Neural progenitor cell (in vitro differentiated cells): Measurements from ENCODE around the gene INMT. TPM values are rescaled to one million over a fixed set of nuclear protein-coding genes. Genes with fewer than 3 reads are reported as not detected.
A peak's percentile ranks its signal among the peaks of the same experiment; 100 is the strongest.

Experiments
- DNase-seq: peaks from one replicate; pipeline ENCODE4 v3.0.0-alpha.2; 2016; ENCODE audit warnings: low spot score
- H2AFZ ChIP-seq: fragments of 200-600 bp; sonication (generic); replicated peaks from 2 replicates; pipeline ENCODE4 v1.6.1; 2016; ENCODE audit warnings: antibody characterized with exemption
- H3F3A ChIP-seq: fragments of 200-600 bp; sonication (generic); 2 replicates; pipeline ENCODE4 v1.6.1; 2016; ENCODE audit warnings: antibody characterized with exemption, low read depth
- H3K27ac ChIP-seq: fragments of 200-600 bp; sonication (generic); 2 replicates; pipeline ENCODE4 v1.5.1; 2016; ENCODE audit warnings: mild to moderate bottlenecking
- H3K27me3 ChIP-seq: fragments of 200-600 bp; sonication (generic); 2 replicates; pipeline ENCODE4 v1.6.1; 2016; ENCODE audit warnings: mild to moderate bottlenecking, moderate library complexity
- H3K36me3 ChIP-seq: fragments of 200-600 bp; sonication (generic); 2 replicates; pipeline ENCODE4 v1.5.1; 2016
- H3K4me1 ChIP-seq: fragments of 200-600 bp; sonication (generic); 2 replicates; pipeline ENCODE4 v1.6.1; 2016; ENCODE audit warnings: mixed run types
- H3K4me2 ChIP-seq: fragments of 200-600 bp; sonication (generic); 2 replicates; pipeline ENCODE4 v1.6.1; 2016
- H3K4me3 ChIP-seq: fragments of 200-600 bp; sonication (generic); 2 replicates; pipeline ENCODE4 v1.5.1; 2016
- H3K79me2 ChIP-seq: fragments of 200-600 bp; sonication (generic); 2 replicates; pipeline ENCODE4 v1.6.1; 2016; ENCODE audit warnings: low read depth
- H3K9ac ChIP-seq: fragments of 200-600 bp; sonication (generic); 2 replicates; pipeline ENCODE4 v1.6.1; 2016
- H3K9me3 ChIP-seq: fragments of 200-600 bp; sonication (generic); 2 replicates; pipeline ENCODE4 v1.5.1; 2016; ENCODE audit warnings: low read depth
- H4K20me1 ChIP-seq: fragments of 200-600 bp; sonication (generic); 2 replicates; pipeline ENCODE4 v1.6.1; 2016; ENCODE audit warnings: low read depth
- H3K27ac Mint-ChIP-seq: 3 replicates; pipeline ENCODE4 v1.8.0; 2021; ENCODE audit warnings: mixed read lengths
- H3K27me3 Mint-ChIP-seq: 2 replicates; pipeline ENCODE4 v1.8.0; 2022; ENCODE audit warnings: low read depth, mild to moderate bottlenecking, inconsistent platforms, moderate library complexity, mixed read lengths; ENCODE audit not compliant: insufficient read depth
- H3K36me3 Mint-ChIP-seq: 3 replicates; pipeline ENCODE4 v1.8.0; 2021; ENCODE audit warnings: mixed read lengths
- H3K4me1 Mint-ChIP-seq: 3 replicates; pipeline ENCODE4 v1.8.0; 2021; ENCODE audit warnings: mixed read lengths
- H3K4me3 Mint-ChIP-seq: 3 replicates; pipeline ENCODE4 v1.8.0; 2021; ENCODE audit warnings: mild to moderate bottlenecking, moderate library complexity, mixed read lengths
- H3K9me3 Mint-ChIP-seq: 3 replicates; pipeline ENCODE4 v1.8.0; 2020; ENCODE audit warnings: mixed read lengths
- EZH2 ChIP-seq: fragments of 200-600 bp; sonication (generic); IDR thresholded peaks from 2 replicates; pipeline ENCODE4 v1.6.1; 2017; ENCODE audit warnings: antibody characterized with exemption, mild to moderate bottlenecking, moderate library complexity
- EZH2phosphoT487 ChIP-seq: fragments of 200-600 bp; sonication (generic); IDR thresholded peaks from 2 replicates; pipeline ENCODE4 v1.6.1; 2017; ENCODE audit warnings: antibody characterized with exemption
- total RNA-seq: library from RNA; depleted of rRNA; stranded (reverse); fragments of >200 nt; gene quantifications from 2 replicates; pipeline ENCODE4 v1.2.3, GENCODE V29; 2015; ENCODE audit warnings: low replicate concordance
- TF ChIP-seq, protein P1 (sequence below): fragments of 200-600 bp; sonication (generic); IDR thresholded peaks from 2 replicates; pipeline ENCODE4 v1.5.1; 2017; ENCODE audit warnings: antibody characterized with exemption, mild to moderate bottlenecking

The INMT gene
- total RNA-seq, 1 donor from 2014 or later = 5.0 TPM

DNA sequence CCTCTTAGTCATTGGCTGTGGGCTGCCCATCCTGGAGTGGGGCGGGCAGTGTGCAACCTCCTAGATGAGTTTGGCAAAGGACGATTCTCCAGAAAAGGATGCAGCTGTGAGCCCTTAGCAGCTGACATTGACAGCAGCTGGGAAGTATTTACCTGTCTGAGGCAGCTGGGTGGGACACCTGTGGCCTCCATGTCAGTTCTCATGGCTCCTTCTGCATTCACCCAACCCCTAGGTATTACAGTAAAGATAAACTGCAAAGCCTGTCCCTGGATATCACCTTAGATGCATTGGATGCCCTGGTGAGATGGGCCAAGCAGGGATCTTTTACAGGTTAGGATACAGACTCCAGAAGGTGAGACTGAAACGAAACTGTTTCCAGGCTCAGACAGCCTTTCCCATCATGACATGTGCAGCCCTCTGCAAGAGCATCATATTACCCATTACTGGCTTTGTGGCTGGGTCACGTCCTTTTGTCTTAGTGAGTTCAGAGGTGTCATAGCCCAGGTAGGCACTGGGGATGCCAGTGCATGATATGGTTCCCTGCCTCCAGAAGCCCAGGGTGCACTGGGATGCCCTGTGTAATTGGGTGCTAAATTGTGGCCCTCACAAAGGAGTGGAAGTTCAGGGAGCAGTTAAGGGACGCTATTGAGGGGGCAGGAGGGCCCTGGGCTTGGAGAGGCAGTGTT lies 48.2 kb downstream of the INMT start:
- H3K4me2 ChIP-seq = no peak overlapping the region
- Mint-ChIP-seq H3K4me3 (no peak overlapping the region), H3K4me1 (peaks cover 6% of the 10 kb centered on the region)

GRCh38 chr7:30800785-30801252 lies 48.9 kb downstream of the INMT start:
- H3K36me3 Mint-ChIP-seq = peaks cover 3% of the 10 kb centered on the region
- H3K27ac ChIP-seq = no peak overlapping the region
- H2AFZ ChIP-seq = no peak overlapping the region
- H3K27me3 Mint-ChIP-seq = peaks cover 3% of the 10 kb centered on the region
- no peaks in the 10 kb centered on the region for H3K79me2 ChIP-seq
- no peak for TF ChIP-seq EZH2
- TF ChIP-seq, protein P1, sequence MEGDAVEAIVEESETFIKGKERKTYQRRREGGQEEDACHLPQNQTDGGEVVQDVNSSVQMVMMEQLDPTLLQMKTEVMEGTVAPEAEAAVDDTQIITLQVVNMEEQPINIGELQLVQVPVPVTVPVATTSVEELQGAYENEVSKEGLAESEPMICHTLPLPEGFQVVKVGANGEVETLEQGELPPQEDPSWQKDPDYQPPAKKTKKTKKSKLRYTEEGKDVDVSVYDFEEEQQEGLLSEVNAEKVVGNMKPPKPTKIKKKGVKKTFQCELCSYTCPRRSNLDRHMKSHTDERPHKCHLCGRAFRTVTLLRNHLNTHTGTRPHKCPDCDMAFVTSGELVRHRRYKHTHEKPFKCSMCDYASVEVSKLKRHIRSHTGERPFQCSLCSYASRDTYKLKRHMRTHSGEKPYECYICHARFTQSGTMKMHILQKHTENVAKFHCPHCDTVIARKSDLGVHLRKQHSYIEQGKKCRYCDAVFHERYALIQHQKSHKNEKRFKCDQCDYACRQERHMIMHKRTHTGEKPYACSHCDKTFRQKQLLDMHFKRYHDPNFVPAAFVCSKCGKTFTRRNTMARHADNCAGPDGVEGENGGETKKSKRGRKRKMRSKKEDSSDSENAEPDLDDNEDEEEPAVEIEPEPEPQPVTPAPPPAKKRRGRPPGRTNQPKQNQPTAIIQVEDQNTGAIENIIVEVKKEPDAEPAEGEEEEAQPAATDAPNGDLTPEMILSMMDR = peak; percentile 83
- no peak for TF ChIP-seq EZH2phosphoT487
- no peaks in the 10 kb centered on the region for H3K9me3 ChIP-seq
- H3K36me3 ChIP-seq = no peaks in the 10 kb centered on the region
- no peak overlapping the region for H3K4me3 Mint-ChIP-seq
- no peak overlapping the region for H3K27ac Mint-ChIP-seq
- peaks cover 6% of the 10 kb centered on the region for H3K4me1 Mint-ChIP-seq
- H3K9ac ChIP-seq = no peak overlapping the region
- H3K4me2 ChIP-seq = no peak overlapping the region
- H3K9me3 Mint-ChIP-seq = no peaks in the 10 kb centered on the region
- DNase-seq = peak; percentile 79
- no peaks in the 10 kb centered on the region for H3K27me3 ChIP-seq
- H4K20me1 ChIP-seq = no peaks in the 10 kb centered on the region
- no peaks in the 10 kb centered on the region for H3F3A ChIP-seq
- H3K4me3 ChIP-seq = no peak overlapping the region
- no peaks in the 10 kb centered on the region for H3K4me1 ChIP-seq

More for the DNA sequence above, 48.2 kb downstream of the INMT start:
- Mint-ChIP-seq H3K9me3 (no peaks in the 10 kb centered on the region), H3K36me3 (peaks cover 3% of the 10 kb centered on the region), H3K27me3 (peaks cover 2% of the 10 kb centered on the region), H3K27ac (no peak overlapping the region)
- no peak overlapping the region for H2AFZ ChIP-seq
- H3K4me3 ChIP-seq = no peak overlapping the region
- no peaks in the 10 kb centered on the region for H4K20me1 ChIP-seq
- no peaks in the 10 kb centered on the region for H3K36me3 ChIP-seq
- no peaks in the 10 kb centered on the region for H3K27me3 ChIP-seq
- no peak for TF ChIP-seq EZH2phosphoT487
- TF ChIP-seq, protein P1 = no peak
- no peak for TF ChIP-seq EZH2
- no peak for DNase-seq
- no peak overlapping the region for H3K27ac ChIP-seq
- no peaks in the 10 kb centered on the region for H3K4me1 ChIP-seq
- H3K79me2 ChIP-seq = no peaks in the 10 kb centered on the region
- no peaks in the 10 kb centered on the region for H3F3A ChIP-seq
- H3K9me3 ChIP-seq = no peaks in the 10 kb centered on the region
- no peak overlapping the region for H3K9ac ChIP-seq

DNA sequence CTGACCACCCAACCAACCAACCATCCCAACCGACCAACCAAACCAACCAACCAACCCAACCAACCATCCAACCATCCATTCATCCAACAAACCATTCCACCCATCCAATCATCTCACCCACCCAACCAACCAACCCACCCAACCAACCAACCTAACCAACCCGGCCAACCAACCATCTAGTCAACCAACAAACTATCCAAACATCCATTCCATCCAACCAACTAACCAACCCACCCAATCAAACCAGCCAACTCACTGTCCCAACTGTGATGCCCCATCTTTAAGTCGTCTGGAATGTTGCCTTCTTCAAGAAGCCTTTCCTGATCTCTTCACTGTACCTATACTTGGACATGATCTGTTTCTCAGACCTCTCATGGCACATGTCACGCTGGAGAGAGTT lies 50.9 kb downstream of the INMT start:
- Mint-ChIP-seq H3K4me1 (peaks cover 4% of the 10 kb centered on the region), H3K36me3 (peaks cover 3% of the 10 kb centered on the region), H3K27me3 (peaks cover 3% of the 10 kb centered on the region), H3K4me3 (no peak overlapping the region), H3K9me3 (no peaks in the 10 kb centered on the region), H3K27ac (no peak overlapping the region)
- H3K79me2 ChIP-seq = no peaks in the 10 kb centered on the region
- no peaks in the 10 kb centered on the region for H4K20me1 ChIP-seq
- no peaks in the 10 kb centered on the region for H3K36me3 ChIP-seq
- no peak overlapping the region for H3K9ac ChIP-seq
- H3K4me3 ChIP-seq = no peak overlapping the region
- H3F3A ChIP-seq = no peaks in the 10 kb centered on the region
- H3K27ac ChIP-seq = no peak overlapping the region
- TF ChIP-seq EZH2phosphoT487 (no peak), EZH2 (no peak)
- TF ChIP-seq, protein P1 = no peak
- H3K9me3 ChIP-seq = no peaks in the 10 kb centered on the region
- H2AFZ ChIP-seq = no peak overlapping the region
- no peak overlapping the region for H3K4me2 ChIP-seq
- H3K4me1 ChIP-seq = no peaks in the 10 kb centered on the region
- no peaks in the 10 kb centered on the region for H3K27me3 ChIP-seq
- no peak for DNase-seq
